ENCODE results near the gene ARID3B. TPM values are rescaled to one million over a fixed set of nuclear protein-coding genes. Genes with fewer than 3 reads are reported as not detected.
"Not testable (repeated sequence)": the region's sequence is repeated elsewhere in the genome, so short reads cannot be mapped to it uniquely, and the experiment has no call there.

The ARID3B gene
- total RNA-seq, 8 experiments from 2014 or later: 1.1 to 22.6 (median 7.2) TPM

GRCh38 chr15:74625693-74626092 lies 84.7 kb downstream of the ARID3B start:
- 20 to 93% (median 90%) methylated on average over 1 to 4 of the region's 6 CpGs; no CpG with 5 or more reads in 6 of the 10 experiments for WGBS, 10 experiments
- in situ Hi-C loops (cut with MboI; ENCODE audit: low pct_unique_long_range_greater_than_20kb in 2 of 9, low sequenced_read_pairs in 9 of 9, unreplicated experiment in 9 of 9): loop anchor here in 5 of 9 experiments (25.0 kb wide), 3 partner anchors 137 to 337 kb away; partner anchors contain the start of genes COX5A (in 2 of the 5) and RPP25 (in 1 of the 5)

GRCh38 chr15:74626336-74626735 lies 85.3 kb downstream of the ARID3B start:
- in situ Hi-C loops (cut with MboI; ENCODE audit: low pct_unique_long_range_greater_than_20kb in 2 of 9, low sequenced_read_pairs in 9 of 9, unreplicated experiment in 9 of 9): loop anchor here in 5 of 9 experiments (25.0 kb wide), 3 partner anchors 136 to 336 kb away; partner anchors contain the start of genes COX5A (in 2 of the 5) and RPP25 (in 1 of the 5)
- WGBS, 10 experiments: 40 to 100% methylated on average over 1 of the region's 7 CpGs; no CpG with 5 or more reads in 8 of the 10 experiments
- no peak for ATAC-seq (replicated peaks in 6 of 8)

More at GRCh38 chr15:74625693-74626092, 84.7 kb downstream of the ARID3B start:
- H3K27ac ChIP-seq: no peak overlapping the region
- no peak overlapping the region for H3K4me3 ChIP-seq
- H3K4me1 ChIP-seq (replicated peaks in 1 of 2): no peaks in the 10 kb centered on the region
- ATAC-seq (replicated peaks in 6 of 8): peak in 1 of 8 experiments; percentile 12

GRCh38 chr15:74626752-74627692 lies 86.0 kb downstream of the ARID3B start:
- Histone ChIP-seq H3K4me1 (replicated peaks in 1 of 2) (peaks cover 0 to 6% of the 10 kb centered on the region in 2 donors), H3K27ac (no peak overlapping the region), H3K4me3 (no peak overlapping the region)
- in situ Hi-C loops (cut with MboI; ENCODE audit: low pct_unique_long_range_greater_than_20kb in 2 of 9, low sequenced_read_pairs in 9 of 9, unreplicated experiment in 9 of 9): loop anchor here in 5 of 9 experiments (25.0 kb wide), 3 partner anchors 135 to 335 kb away; partner anchors contain the start of genes COX5A (in 2 of the 5) and RPP25 (in 1 of the 5)
- ATAC-seq (replicated peaks in 6 of 8): no peak
- WGBS, 10 experiments: 80 to 100% (median 95%) methylated on average over 1 to 5 of the region's 10 CpGs; no CpG with 5 or more reads in 5 of the 10 experiments

More at GRCh38 chr15:74626336-74626735, 85.3 kb downstream of the ARID3B start:
- H3K27ac ChIP-seq: no peak overlapping the region
- peaks cover 0 to under 1% of the 10 kb centered on the region in 2 donors for H3K4me1 ChIP-seq (replicated peaks in 1 of 2)
- H3K4me3 ChIP-seq: no peak overlapping the region

GRCh38 chr15:74627766-74628165 lies 86.7 kb downstream of the ARID3B start:
- peaks cover 0 to 6% of the 10 kb centered on the region in 2 donors for H3K4me1 ChIP-seq (replicated peaks in 1 of 2)
- WGBS, 10 experiments: 0 to 100% (median 80%) methylated on average over 1 of the region's 5 CpGs; no CpG with 5 or more reads in 7 of the 10 experiments
- no peak for ATAC-seq (replicated peaks in 6 of 8)
- in situ Hi-C loops (cut with MboI; ENCODE audit: low pct_unique_long_range_greater_than_20kb in 2 of 9, low sequenced_read_pairs in 9 of 9, unreplicated experiment in 9 of 9): loop anchor here in 5 of 9 experiments (25.0 kb wide), 3 partner anchors 135 to 335 kb away; partner anchors contain the start of genes COX5A (in 2 of the 5) and RPP25 (in 1 of the 5)
- H3K4me3 ChIP-seq: no peak overlapping the region
- no peak overlapping the region for H3K27ac ChIP-seq

- WGBS, 10 experiments: 33 to 100% (median 67%) methylated on average over 1 to 2 of the region's 3 CpGs; no CpG with 5 or more reads in 7 of the 10 experiments
- no peak for ATAC-seq (replicated peaks in 6 of 8)
- in situ Hi-C loops (cut with MboI; ENCODE audit: low pct_unique_long_range_greater_than_20kb in 2 of 9, low sequenced_read_pairs in 9 of 9, unreplicated experiment in 9 of 9): loop anchor here in 5 of 9 experiments (25.0 kb wide), 3 partner anchors 134 to 334 kb away; partner anchors contain the start of genes COX5A (in 2 of the 5) and RPP25 (in 1 of the 5)
- H3K4me3 ChIP-seq: no peak overlapping the region
- peaks cover 0 to 6% of the 10 kb centered on the region in 2 donors for H3K4me1 ChIP-seq (replicated peaks in 1 of 2)
- H3K27ac ChIP-seq: no peak overlapping the region
Observed at GRCh38 chr15:74628199-74628598, 87.2 kb downstream of the ARID3B start.

- Histone ChIP-seq H3K4me3 (no peak overlapping the region), H3K27ac (no peak overlapping the region), H3K4me1 (replicated peaks in 1 of 2) (peaks cover 0 to 6% of the 10 kb centered on the region in 2 donors)
- no peak for ATAC-seq (replicated peaks in 6 of 8)
- 43 to 92% (median 72%) methylated on average over 1 to 3 of the region's 5 CpGs; no CpG with 5 or more reads in 5 of the 10 experiments for WGBS, 10 experiments
- in situ Hi-C loops (cut with MboI; ENCODE audit: low pct_unique_long_range_greater_than_20kb in 2 of 9, low sequenced_read_pairs in 9 of 9, unreplicated experiment in 9 of 9): loop anchor here in 5 of 9 experiments (25.0 kb wide), 3 partner anchors 133 to 333 kb away; partner anchors contain the start of genes COX5A (in 2 of the 5) and RPP25 (in 1 of the 5)
Observed at GRCh38 chr15:74628949-74629348, 87.9 kb downstream of the ARID3B start.

- WGBS, 10 experiments: no CpG with 5 or more reads among the region's 10 CpGs
Observed at GRCh38 chr15:74629696-74630095, 88.7 kb downstream of the ARID3B start.

GRCh38 chr15:74630284-74631086 lies 89.5 kb downstream of the ARID3B start:
- Histone ChIP-seq H3K4me1 (replicated peaks in 1 of 2) (peaks cover 0 to 6% of the 10 kb centered on the region in 2 donors), H3K27ac (no peak overlapping the region), H3K4me3 (no peak overlapping the region)
- WGBS, 10 experiments: 61 to 100% (median 94%) methylated on average over 2 to 3 of the region's 6 CpGs; no CpG with 5 or more reads in 5 of the 10 experiments
- in situ Hi-C loops (cut with MboI; ENCODE audit: low pct_unique_long_range_greater_than_20kb in 2 of 9, low sequenced_read_pairs in 9 of 9, unreplicated experiment in 9 of 9): loop anchor here in 7 of 9 experiments (10.0 to 25.0 kb wide), 4 partner anchors 132 to 332 kb away; partner anchors contain the start of genes COX5A (in 2 of the 7) and RPP25 (in 1 of the 7)
- ATAC-seq (replicated peaks in 6 of 8): peak in 3 of 8 experiments; percentile 7 to 13 (median 9)

More at GRCh38 chr15:74629696-74630095, 88.7 kb downstream of the ARID3B start:
- H3K27ac ChIP-seq; H3K4me3 ChIP-seq; H3K4me1 ChIP-seq (replicated peaks in 1 of 2): not testable (repeated sequence)
- peak in 1 of 8 experiments; percentile 4 for ATAC-seq (replicated peaks in 6 of 8)
- in situ Hi-C loops (cut with MboI; ENCODE audit: low pct_unique_long_range_greater_than_20kb in 2 of 9, low sequenced_read_pairs in 9 of 9, unreplicated experiment in 9 of 9): loop anchor here in 7 of 9 experiments (10.0 to 25.0 kb wide), 4 partner anchors 133 to 333 kb away; partner anchors contain the start of genes COX5A (in 2 of the 7) and RPP25 (in 1 of the 7)

- Histone ChIP-seq H3K4me3 (no peak overlapping the region), H3K4me1 (replicated peaks in 1 of 2) (peaks cover 0 to 6% of the 10 kb centered on the region in 2 donors), H3K27ac (no peak overlapping the region)
- in situ Hi-C loops (cut with MboI; ENCODE audit: low pct_unique_long_range_greater_than_20kb in 2 of 9, low sequenced_read_pairs in 9 of 9, unreplicated experiment in 9 of 9): loop anchor here in 7 of 9 experiments (10.0 to 25.0 kb wide), 4 partner anchors 131 to 331 kb away; partner anchors contain the start of genes COX5A (in 2 of the 7) and RPP25 (in 1 of the 7)
- whole genome bisulfite sequencing, 10 experiments: 0 to 100% (median 88%) methylated on average over 1 to 3 of the region's 3 CpGs; no CpG with 5 or more reads in 3 of the 10 experiments
- peak in 2 of 8 experiments; percentile 3 for ATAC-seq (replicated peaks in 6 of 8)
Observed at GRCh38 chr15:74631087-74631385, 90.0 kb downstream of the ARID3B start.

GRCh38 chr15:74631408-74631807 lies 90.4 kb downstream of the ARID3B start:
- in situ Hi-C loops (cut with MboI; ENCODE audit: low pct_unique_long_range_greater_than_20kb in 2 of 9, low sequenced_read_pairs in 9 of 9, unreplicated experiment in 9 of 9): loop anchor here in 7 of 9 experiments (10.0 to 25.0 kb wide), 4 partner anchors 131 to 331 kb away; partner anchors contain the start of genes COX5A (in 2 of the 7) and RPP25 (in 1 of the 7)
- Histone ChIP-seq H3K4me1 (replicated peaks in 1 of 2) (peaks cover 0 to 6% of the 10 kb centered on the region in 2 donors), H3K4me3 (no peak overlapping the region), H3K27ac (no peak overlapping the region)
- 20 to 60% (median 34%) methylated on average over 1 to 3 of the region's 3 CpGs; no CpG with 5 or more reads in 6 of the 10 experiments for WGBS, 10 experiments
- peak in 2 of 8 experiments; percentile 34 to 51 for ATAC-seq (replicated peaks in 6 of 8)

GRCh38 chr15:74631935-74632560 lies 91.0 kb downstream of the ARID3B start:
- in situ Hi-C loops (cut with MboI; ENCODE audit: low pct_unique_long_range_greater_than_20kb in 2 of 9, low sequenced_read_pairs in 9 of 9, unreplicated experiment in 9 of 9): loop anchor here in 7 of 9 experiments (10.0 to 25.0 kb wide), 4 partner anchors 130 to 330 kb away; partner anchors contain the start of genes COX5A (in 2 of the 7) and RPP25 (in 1 of the 7)
- peak; percentile 56 to 75 (median 63) for ATAC-seq (replicated peaks in 6 of 8)
- 50 to 100% (median 77%) methylated on average over 1 to 4 of the region's 8 CpGs; no CpG with 5 or more reads in 4 of the 10 experiments for WGBS, 10 experiments
- Histone ChIP-seq H3K4me3 (no peak overlapping the region), H3K4me1 (replicated peaks in 1 of 2) (peaks cover 0 to 6% of the 10 kb centered on the region in 2 donors), H3K27ac (no peak overlapping the region)
